ENCODE measurements around the gene ALDH3A1. TPM values are rescaled to one million over a fixed set of nuclear protein-coding genes. Genes with fewer than 3 reads are reported as not detected.

Gene ALDH3A1
- total RNA-seq, 1 donor: 0.54 TPM

- no peak for TF ChIP-seq CTCF (IDR thresholded peaks at IDR 0.05; ENCODE audit: insufficient read depth, low read length)
- H3K4me3 ChIP-seq (ENCODE audit: low read depth, low read length): no peak overlapping the region
- DNase-seq (ENCODE audit: low read depth): no peak
Measured at GRCh38 chr17:19746517-19746916, 1.6 kb downstream of the ALDH3A1 start.

DNA sequence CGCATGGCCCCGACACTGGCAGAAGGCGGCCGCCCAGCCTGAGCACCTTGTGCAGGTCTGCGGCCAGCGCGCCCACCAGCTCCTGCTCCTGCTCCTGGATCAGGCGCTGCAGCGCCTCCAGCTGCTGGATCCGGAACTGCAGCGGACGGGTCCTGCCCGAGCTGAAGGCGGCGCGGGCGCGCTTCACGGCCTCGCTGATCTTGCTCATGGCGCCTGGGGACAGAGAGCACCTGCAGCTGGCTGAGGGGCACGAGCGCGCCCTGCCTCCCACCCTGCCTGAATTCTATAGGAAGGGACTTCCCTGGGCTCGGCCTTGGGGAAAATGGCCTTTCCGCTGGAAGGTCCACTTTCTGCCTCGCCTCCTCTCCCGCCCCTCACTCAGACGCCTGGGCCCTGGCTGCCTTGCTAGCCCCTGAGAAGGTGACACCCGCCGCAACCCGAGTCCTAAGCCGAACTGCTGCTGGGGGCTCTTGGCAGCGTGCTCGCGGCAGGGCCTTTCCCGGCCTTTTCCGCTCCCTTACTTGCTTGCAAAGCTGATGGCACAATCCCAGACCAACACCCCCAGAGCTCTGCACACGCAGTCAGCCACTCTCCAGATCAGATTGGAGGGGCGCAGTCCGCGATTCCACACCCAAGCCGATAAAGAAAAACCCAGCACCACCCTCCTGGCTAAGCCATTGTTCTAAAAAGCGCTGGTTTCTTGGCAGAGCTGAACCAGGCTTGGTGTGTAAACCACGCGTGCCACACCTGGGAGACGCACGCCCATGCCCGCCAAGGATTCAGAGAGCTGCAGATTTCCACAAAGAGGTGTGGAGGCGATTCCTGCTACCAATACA, 3.0 kb downstream of the ALDH3A1 start:
- TF ChIP-seq CTCF (IDR thresholded peaks at IDR 0.05; ENCODE audit: insufficient read depth, low read length): peak; percentile 96
- H3K4me3 ChIP-seq (ENCODE audit: low read depth, low read length): peak overlapping the region; percentile 46
- DNase-seq (ENCODE audit: low read depth): peak; percentile 65

DNA sequence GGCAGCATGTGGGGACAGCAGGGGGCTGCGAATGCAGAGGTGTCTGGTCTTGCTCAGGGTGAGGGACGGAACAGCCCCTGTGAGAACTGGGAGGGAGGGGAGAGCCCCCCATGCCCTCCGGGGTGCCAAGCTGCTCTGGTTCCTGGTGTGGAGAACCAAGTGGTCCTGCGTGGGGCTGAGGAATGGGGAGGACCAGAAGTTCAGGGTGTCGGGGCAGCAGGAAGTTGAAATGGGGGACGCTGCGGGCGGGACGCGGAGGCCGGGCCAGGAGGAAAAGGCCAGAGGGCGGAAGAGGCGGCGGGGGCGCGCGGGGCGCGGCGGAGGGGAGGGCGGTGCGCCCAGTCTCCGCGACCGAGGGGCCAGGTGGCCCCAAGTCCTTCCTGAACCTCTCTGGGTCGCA, 3.6 kb downstream of the ALDH3A1 start:
- peak overlapping the region; percentile 48 for H3K4me3 ChIP-seq (ENCODE audit: low read depth, low read length)

DNA sequence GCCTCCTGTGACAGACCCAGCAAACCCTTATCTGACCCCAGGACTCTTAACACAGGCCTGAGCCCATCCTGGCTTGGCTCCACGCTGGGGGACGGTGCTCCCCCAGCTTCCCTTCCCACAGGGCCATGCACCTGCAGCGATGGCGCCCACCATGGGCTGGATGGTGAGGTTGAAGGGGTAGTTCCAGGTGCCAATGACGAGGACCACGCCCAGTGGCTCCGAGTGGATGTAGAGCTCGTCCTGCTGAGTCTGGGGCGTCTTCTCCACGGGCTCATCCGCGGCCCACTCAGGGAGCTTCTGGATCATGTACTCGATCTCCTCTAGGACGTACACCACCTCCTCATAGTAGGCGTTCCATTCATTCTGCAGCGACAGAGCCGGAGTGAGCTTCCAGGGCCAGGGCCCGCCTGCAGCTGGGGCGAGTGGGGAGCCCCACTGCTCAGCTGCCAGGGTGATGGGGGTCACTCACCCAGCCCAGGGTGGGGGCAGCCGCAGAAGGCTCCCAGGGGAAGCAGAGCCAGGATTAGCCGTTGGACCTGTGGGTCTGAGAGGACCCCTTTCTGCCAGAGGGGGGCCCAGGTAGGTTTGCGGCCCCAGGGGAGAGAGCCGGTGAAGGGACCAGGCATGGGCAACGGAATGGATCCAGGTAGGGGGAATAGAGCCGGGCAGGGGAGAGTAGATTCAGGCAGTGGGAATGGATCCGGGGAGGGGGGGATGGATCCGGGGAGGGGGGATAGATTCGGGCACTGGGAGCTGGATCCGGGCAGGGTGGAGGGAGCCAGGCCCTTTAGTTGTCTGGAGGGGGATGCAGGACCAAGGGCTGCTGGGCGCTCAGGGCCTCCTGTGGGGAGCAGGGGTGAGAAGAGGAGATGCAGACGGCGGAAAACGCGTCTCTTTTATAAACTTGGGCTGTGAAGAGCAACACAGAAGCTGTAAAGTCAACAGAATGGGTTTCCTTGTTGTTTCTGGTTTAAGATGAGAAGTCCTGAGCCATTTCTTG, 4.7 kb downstream of the ALDH3A1 start:
- H3K4me3 ChIP-seq (ENCODE audit: low read depth, low read length): no peak overlapping the region
- no peak for DNase-seq (ENCODE audit: low read depth)
- no peak for TF ChIP-seq CTCF (IDR thresholded peaks at IDR 0.05; ENCODE audit: insufficient read depth, low read length)

More for the DNA sequence above, 3.6 kb downstream of the ALDH3A1 start:
- DNase-seq (ENCODE audit: low read depth): no peak
- no peak for TF ChIP-seq CTCF (IDR thresholded peaks at IDR 0.05; ENCODE audit: insufficient read depth, low read length)

DNA sequence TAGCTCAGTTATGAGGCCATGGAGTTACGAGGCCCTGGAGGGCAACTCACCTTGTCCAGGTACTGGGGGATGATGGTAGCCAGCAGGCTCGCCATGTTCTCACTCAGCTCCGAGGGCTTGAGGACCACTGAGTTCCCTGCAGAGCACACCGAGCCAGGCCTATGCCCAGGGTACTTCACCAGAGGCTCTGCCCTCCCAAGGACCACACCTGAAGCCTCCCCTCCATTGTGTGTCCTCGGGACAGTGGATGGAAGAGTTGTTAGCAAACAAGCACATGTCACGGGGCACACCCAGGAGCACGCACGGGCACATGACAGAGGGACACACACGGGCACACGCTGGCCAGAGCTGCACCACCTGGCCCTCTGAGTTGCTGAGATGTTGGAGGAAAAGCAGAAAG, 5.6 kb downstream of the ALDH3A1 start:
- no peak for DNase-seq (ENCODE audit: low read depth)
- no peak for TF ChIP-seq CTCF (IDR thresholded peaks at IDR 0.05; ENCODE audit: insufficient read depth, low read length)
- no peak overlapping the region for H3K4me3 ChIP-seq (ENCODE audit: low read depth, low read length)

DNA sequence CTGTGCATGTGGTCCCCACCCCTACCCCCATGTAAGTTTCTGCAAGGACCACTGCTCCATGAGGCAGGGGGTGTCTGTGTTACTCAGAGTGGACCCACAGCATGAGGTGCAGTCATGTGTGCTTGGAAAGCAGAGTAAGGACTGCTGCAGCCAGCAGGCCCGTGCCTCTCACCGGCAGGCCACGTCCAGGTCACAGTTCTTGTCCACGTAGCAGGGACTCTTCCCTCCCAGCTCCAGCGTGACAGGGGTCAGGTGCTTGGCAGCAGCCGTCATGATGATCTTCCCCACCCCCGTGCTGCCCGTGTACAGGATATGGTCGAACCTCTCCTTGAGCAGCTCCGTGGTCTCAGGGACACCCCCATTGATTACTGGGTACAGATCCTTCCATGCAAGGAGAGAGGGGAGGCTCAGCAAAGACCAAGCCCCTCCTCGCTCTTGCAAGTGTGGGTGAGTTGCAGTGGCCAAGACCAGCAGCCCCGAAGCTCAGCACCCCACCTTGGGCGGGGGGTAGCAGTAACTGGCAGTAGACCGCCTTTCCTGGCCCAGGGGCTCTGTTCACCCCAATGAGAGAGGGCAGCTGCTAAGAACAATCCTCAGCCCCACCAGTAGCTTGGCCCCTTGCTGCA, 6.2 kb downstream of the ALDH3A1 start:
- no peak for TF ChIP-seq CTCF (IDR thresholded peaks at IDR 0.05; ENCODE audit: insufficient read depth, low read length)
- no peak for DNase-seq (ENCODE audit: low read depth)
- no peak overlapping the region for H3K4me3 ChIP-seq (ENCODE audit: low read depth, low read length)
